HepG2 (cell line): ENCODE data around the gene FKBP5. TPM values are rescaled to one million over a fixed set of nuclear protein-coding genes. Genes with fewer than 3 reads are reported as not detected.
A peak's percentile ranks its signal among the peaks of the same experiment; 100 is the strongest.

ENCODE experiments used
- FOXK1 ChIP-seq: sonication (generic); formaldehyde crosslinking; IDR thresholded peaks from 2 replicates; pipeline ENCODE4 v1.4.0; 2020; ENCODE audit warnings: low read depth, missing genetic modification reagents, borderline replicate concordance
- HMG20A ChIP-seq: IDR thresholded peaks from 2 replicates; pipeline ENCODE4 v1.6.1; 2016; ENCODE audit warnings: borderline replicate concordance
- HOXA9 ChIP-seq: sonication (generic); formaldehyde crosslinking; IDR thresholded peaks from 2 replicates; pipeline ENCODE4 v1.8.1; 2022; ENCODE audit warnings: missing genetic modification reagents, mild to moderate bottlenecking, moderate library complexity, borderline replicate concordance
- NCOA2 ChIP-seq: sonication (generic); formaldehyde crosslinking; IDR thresholded peaks from 2 replicates; pipeline ENCODE4 v1.8.0; 2022; ENCODE audit warnings: inconsistent platforms
- NR2C2 ChIP-seq: sonication (generic); formaldehyde crosslinking; IDR thresholded peaks from 2 replicates; pipeline ENCODE4 v1.4.0; 2020; ENCODE audit warnings: missing genetic modification reagents, mild to moderate bottlenecking, moderate library complexity, borderline replicate concordance
- PPARG ChIP-seq: conservative IDR thresholded peaks from 2 replicates; pipeline ENCODE4 v1.6.1; 2016; ENCODE audit warnings: missing biosample characterization, missing genetic modification reagents
- ZBTB4 ChIP-seq: sonication (generic); formaldehyde crosslinking; IDR thresholded peaks from 2 replicates; pipeline ENCODE4 v1.4.0; 2020; ENCODE audit warnings: missing genetic modification reagents, mild to moderate bottlenecking, borderline replicate concordance
- ZNF121 ChIP-seq: sonication (generic); formaldehyde crosslinking; IDR thresholded peaks from 2 replicates; pipeline ENCODE4 v1.5.0; 2020; ENCODE audit warnings: mild to moderate bottlenecking, missing genetic modification reagents
- ZNF350 ChIP-seq: sonication (generic); formaldehyde crosslinking; IDR thresholded peaks from 2 replicates; pipeline ENCODE4 v1.4.0; 2020; ENCODE audit warnings: mild to moderate bottlenecking, low read depth, missing genetic modification reagents, borderline replicate concordance
- ZNF607 ChIP-seq: sonication (generic); formaldehyde crosslinking; IDR thresholded peaks from 2 replicates; pipeline ENCODE4 v1.5.1; 2020; ENCODE audit warnings: missing genetic modification reagents, mild to moderate bottlenecking, borderline replicate concordance
- ZNF687 ChIP-seq: sonication (generic); formaldehyde crosslinking; IDR thresholded peaks from 2 replicates; pipeline ENCODE4 v1.5.1; 2020; ENCODE audit warnings: mild to moderate bottlenecking, missing genetic modification reagents, moderate library complexity
- polyA plus RNA-seq, 8 experiments: library from polyadenylated mRNA; depleted of rRNA in 3 of 8; stranded (reverse) in 7 of 8; unstranded in 1 of 8; fragments of >200 nt; fragmentation: Illumina TruSeq in 4 of 8; extraction: Trizol in 4 of 8; gene quantifications; 2 replicates each; pipeline versions ENCODE4 v1.2.1 to v1.2.3, GENCODE V29; 2011 to 2016; ENCODE audit warnings: low read depth in 4 of 8, missing spikeins in 1 of 8, mixed read lengths in 1 of 8; ENCODE audit not compliant: insufficient read depth in 1 of 8
- total RNA-seq, 5 experiments: library from RNA; depleted of rRNA; stranded (reverse); fragments of >200 nt; fragmentation: Illumina TruSeq; extraction: Trizol; gene quantifications; 2 replicates each; pipeline ENCODE4 v1.2.3, GENCODE V29; 2016; ENCODE audit warnings: low read depth in 1 of 5
- TF ChIP-seq, protein P1 (sequence below): IDR thresholded peaks from 2 replicates; pipeline ENCODE4 v1.6.1; 2016; ENCODE audit warnings: missing biosample characterization, missing genetic modification reagents, low read depth
- TF ChIP-seq, protein P2 (sequence below): sonication (generic); formaldehyde crosslinking; IDR thresholded peaks from 2 replicates; pipeline ENCODE4 v1.5.0; 2020; ENCODE audit warnings: missing genetic modification reagents
- TF ChIP-seq, protein P3 (sequence below): sonication (generic); formaldehyde crosslinking; IDR thresholded peaks from 2 replicates; pipeline ENCODE4 v1.8.1; 2022; ENCODE audit warnings: low read depth, mild to moderate bottlenecking, missing genetic modification reagents

Gene FKBP5
- total and polyA plus RNA-seq, 2 of the 13 experiments (the other 11 are each of a cell fraction or from before 2014, with no cell fraction given): 8.0 to 17.4 TPM

- peak; percentile 58; the same call in 1 of the 2 replicates for TF ChIP-seq NR2C2 (CRISPR knock-in tag)
- peak; percentile 73; the same call in 1 of the 2 replicates for TF ChIP-seq HMG20A (CRISPR knock-in tag)
- peak; percentile 63 for TF ChIP-seq ZNF687
- TF ChIP-seq ZNF607 (CRISPR knock-in tag): no peak
- TF ChIP-seq, protein P1, sequence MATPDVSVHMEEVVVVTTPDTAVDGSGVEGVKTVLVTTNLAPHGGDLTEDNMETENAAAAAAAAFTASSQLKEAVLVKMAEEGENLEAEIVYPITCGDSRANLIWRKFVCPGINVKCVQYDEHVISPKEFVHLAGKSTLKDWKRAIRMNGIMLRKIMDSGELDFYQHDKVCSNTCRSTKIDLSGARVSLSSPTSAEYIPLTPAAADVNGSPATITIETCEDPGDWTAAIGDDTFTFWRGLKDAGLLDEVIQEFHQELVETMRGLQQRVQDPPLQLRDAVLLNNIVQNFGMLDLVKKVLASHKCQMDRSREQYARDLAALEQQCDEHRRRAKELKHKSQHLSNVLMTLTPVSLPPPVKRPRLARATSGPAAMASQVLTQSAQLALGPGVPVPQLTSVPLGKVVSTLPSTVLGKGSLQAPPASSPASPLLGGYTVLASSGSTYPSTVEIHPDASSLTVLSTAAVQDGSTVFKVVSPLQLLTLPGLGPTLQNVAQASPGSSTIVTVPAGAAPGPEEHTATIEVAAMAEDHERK (CRISPR knock-in tag): no peak
- TF ChIP-seq, protein P2, sequence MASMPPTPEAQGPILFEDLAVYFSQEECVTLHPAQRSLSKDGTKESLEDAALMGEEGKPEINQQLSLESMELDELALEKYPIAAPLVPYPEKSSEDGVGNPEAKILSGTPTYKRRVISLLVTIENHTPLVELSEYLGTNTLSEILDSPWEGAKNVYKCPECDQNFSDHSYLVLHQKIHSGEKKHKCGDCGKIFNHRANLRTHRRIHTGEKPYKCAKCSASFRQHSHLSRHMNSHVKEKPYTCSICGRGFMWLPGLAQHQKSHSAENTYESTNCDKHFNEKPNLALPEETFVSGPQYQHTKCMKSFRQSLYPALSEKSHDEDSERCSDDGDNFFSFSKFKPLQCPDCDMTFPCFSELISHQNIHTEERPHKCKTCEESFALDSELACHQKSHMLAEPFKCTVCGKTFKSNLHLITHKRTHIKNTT (CRISPR knock-in tag): no peak
- no peak for TF ChIP-seq HOXA9 (CRISPR knock-in tag)
- peak; percentile 21; the same call in 1 of the 2 replicates for TF ChIP-seq FOXK1 (CRISPR knock-in tag)
- peak; percentile 75 for TF ChIP-seq NCOA2 (CRISPR knock-in tag)
- TF ChIP-seq ZNF121 (CRISPR knock-in tag): peak; percentile 90
- TF ChIP-seq, protein P3, sequence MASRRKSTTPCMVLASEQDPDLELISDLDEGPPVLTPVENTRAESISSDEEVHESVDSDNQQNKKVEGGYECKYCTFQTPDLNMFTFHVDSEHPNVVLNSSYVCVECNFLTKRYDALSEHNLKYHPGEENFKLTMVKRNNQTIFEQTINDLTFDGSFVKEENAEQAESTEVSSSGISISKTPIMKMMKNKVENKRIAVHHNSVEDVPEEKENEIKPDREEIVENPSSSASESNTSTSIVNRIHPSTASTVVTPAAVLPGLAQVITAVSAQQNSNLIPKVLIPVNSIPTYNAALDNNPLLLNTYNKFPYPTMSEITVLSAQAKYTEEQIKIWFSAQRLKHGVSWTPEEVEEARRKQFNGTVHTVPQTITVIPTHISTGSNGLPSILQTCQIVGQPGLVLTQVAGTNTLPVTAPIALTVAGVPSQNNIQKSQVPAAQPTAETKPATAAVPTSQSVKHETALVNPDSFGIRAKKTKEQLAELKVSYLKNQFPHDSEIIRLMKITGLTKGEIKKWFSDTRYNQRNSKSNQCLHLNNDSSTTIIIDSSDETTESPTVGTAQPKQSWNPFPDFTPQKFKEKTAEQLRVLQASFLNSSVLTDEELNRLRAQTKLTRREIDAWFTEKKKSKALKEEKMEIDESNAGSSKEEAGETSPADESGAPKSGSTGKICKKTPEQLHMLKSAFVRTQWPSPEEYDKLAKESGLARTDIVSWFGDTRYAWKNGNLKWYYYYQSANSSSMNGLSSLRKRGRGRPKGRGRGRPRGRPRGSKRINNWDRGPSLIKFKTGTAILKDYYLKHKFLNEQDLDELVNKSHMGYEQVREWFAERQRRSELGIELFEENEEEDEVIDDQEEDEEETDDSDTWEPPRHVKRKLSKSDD: no peak
- TF ChIP-seq ZNF350 (CRISPR knock-in tag): 0 out of 2 replicates have a peak, but pooled peaks have one; percentile 56
- TF ChIP-seq PPARG: peak; percentile 89
- peak; percentile 64; the same call in 1 of the 2 replicates for TF ChIP-seq ZBTB4 (CRISPR knock-in tag)
Measured at GRCh38 chr6:35603326-35604202, 85.2 kb downstream of the FKBP5 start (continued).
